H1 (cell line): ENCODE data around the gene ADAMTS17. TPM values are rescaled to one million over a fixed set of nuclear protein-coding genes. Genes with fewer than 3 reads are reported as not detected.

Experiments used
- CTCF ChIA-PET: fragments of 300-600 bp; sonication (Branson Sonifier 250); formaldehyde crosslinking; loops from one replicate; lab custom pipeline; 2021; ENCODE audit not compliant: partially characterized antibody; lab: Charles Lee
- POLR2A ChIA-PET: fragments of 300-600 bp; sonication (Branson Sonifier 250); formaldehyde crosslinking; loops from one replicate; lab custom pipeline; 2021; ENCODE audit warnings: inconsistent platforms; ENCODE audit not compliant: partially characterized antibody; lab: Charles Lee
- DNase-seq, 2 experiments: peaks; one replicate each; pipeline versions ENCODE4 v3.0.0 to v3.0.0-alpha.2; 2010 to 2022; ENCODE audit warnings: low spot score in 2 of 2, low read depth in 1 of 2, mixed read lengths in 1 of 2
- FAIRE-seq: peaks from 2 replicates; lab custom pipeline; 2011; peaks lifted over from hg19 to GRCh38; lab: Jason Lieb, UNC
- H2AFZ ChIP-seq: 2 replicates; pipeline ENCODE4 v1.8.1; 2012; ENCODE audit warnings: low read length, inconsistent platforms
- H2AK5ac ChIP-seq: 2 replicates; pipeline ENCODE4 v1.6.1; 2013; ENCODE audit warnings: low read depth, low read length
- H2BK120ac ChIP-seq: replicated peaks from 2 replicates; pipeline ENCODE3; 2013; ENCODE audit warnings: low read depth, low read length, inconsistent platforms
- H2BK12ac ChIP-seq: 2 replicates; pipeline ENCODE4 v1.6.1; 2013; ENCODE audit warnings: low read depth, low read length
- H2BK15ac ChIP-seq: 2 replicates; pipeline ENCODE4 v1.6.1; 2013; ENCODE audit warnings: low read length
- H2BK20ac ChIP-seq: 2 replicates; pipeline ENCODE4 v1.6.1; 2013; ENCODE audit warnings: low read length
- H2BK5ac ChIP-seq: 2 replicates; pipeline ENCODE4 v1.6.1; 2013; ENCODE audit warnings: low read depth, low read length
- H3K14ac ChIP-seq: 2 replicates; pipeline ENCODE4 v1.6.1; 2013; ENCODE audit warnings: inconsistent platforms; ENCODE audit not compliant: insufficient read length
- H3K18ac ChIP-seq: 2 replicates; pipeline ENCODE4 v1.6.1; 2013; ENCODE audit warnings: low read length; ENCODE audit errors: extremely low read depth
- H3K23ac ChIP-seq: 2 replicates; pipeline ENCODE4 v1.6.1; 2013; ENCODE audit warnings: inconsistent platforms; ENCODE audit not compliant: insufficient read length
- H3K23me2 ChIP-seq: 2 replicates; pipeline ENCODE4 v1.6.1; 2013; ENCODE audit warnings: low read depth, low read length
- H3K27ac ChIP-seq: 2 replicates; pipeline ENCODE4 v1.6.1; 2011; ENCODE audit warnings: low read depth, low read length, inconsistent platforms
- H3K27me3 ChIP-seq, 4 experiments: replicated peaks in 1 of 4; 1 replicate in 1 of 4; 2 replicates in 3 of 4; pipeline versions ENCODE4 v1.6.1 to v1.8.1; 2011 to 2013; ENCODE audit warnings: low read length in 3 of 4, mild to moderate bottlenecking in 3 of 4, inconsistent platforms in 2 of 4, mixed read lengths in 2 of 4, moderate library complexity in 1 of 4; ENCODE audit not compliant: control insufficient read depth in 3 of 4, insufficient read depth in 3 of 4; ENCODE audit errors: extremely low read depth in 1 of 4
- H3K36me3 ChIP-seq, 4 experiments: 2 replicates each; pipeline versions ENCODE4 v1.6.1 to v1.8.1; 2011 to 2013; ENCODE audit warnings: mild to moderate bottlenecking in 4 of 4, low read length in 3 of 4, moderate library complexity in 2 of 4, control low read depth in 1 of 4, inconsistent platforms in 1 of 4; ENCODE audit not compliant: insufficient read depth in 4 of 4, control insufficient read depth in 2 of 4
- H3K4ac ChIP-seq: replicated peaks from 2 replicates; pipeline ENCODE3; 2013; ENCODE audit warnings: low read length, low read depth, mixed read lengths, inconsistent platforms; ENCODE audit not compliant: insufficient read length
- H3K4me1 ChIP-seq, 4 experiments: replicated peaks in 1 of 4; 1 replicate in 1 of 4; 2 replicates in 3 of 4; pipeline versions ENCODE4 v1.6.1 to v1.8.1; 2011 to 2013; ENCODE audit warnings: low read length in 3 of 4, inconsistent platforms in 2 of 4, mixed read lengths in 1 of 4; ENCODE audit not compliant: insufficient read depth in 4 of 4, control insufficient read depth in 3 of 4
- H3K4me2 ChIP-seq, 2 experiments: 2 replicates each; pipeline versions ENCODE4 v1.6.1 to v1.8.1; 2011 to 2013; ENCODE audit warnings: low read depth in 2 of 2, low read length in 2 of 2, control low read depth in 1 of 2, inconsistent platforms in 1 of 2, mild to moderate bottlenecking in 1 of 2; ENCODE audit not compliant: insufficient read depth in 1 of 2
- H3K4me3 ChIP-seq, 4 experiments: fragments of 200-600, 300-600 bp in 1 of 4; sonication (generic), shearing (Covaris generic), sonication (Bioruptor Twin) in 1 of 4; 2 replicates each; pipeline versions ENCODE4 v1.5.1 to v1.8.1; 2011 to 2016; ENCODE audit warnings: low read length in 4 of 4, low read depth in 3 of 4, control low read depth in 2 of 4, inconsistent platforms in 2 of 4, mild to moderate bottlenecking in 2 of 4, mixed read lengths in 1 of 4, moderate library complexity in 1 of 4; ENCODE audit not compliant: insufficient read depth in 2 of 4; ENCODE audit errors: extremely low read depth in 1 of 4
- H3K56ac ChIP-seq: replicated peaks from 2 replicates; pipeline ENCODE3; 2013; ENCODE audit warnings: low read depth, mild to moderate bottlenecking, mixed read lengths, low read length, inconsistent platforms; ENCODE audit not compliant: insufficient read length
- H3K79me1 ChIP-seq: 2 replicates; pipeline ENCODE4 v1.6.1; 2013; ENCODE audit warnings: low read depth, low read length, control low read depth
- H3K79me2 ChIP-seq, 2 experiments: 2 replicates each; pipeline versions ENCODE4 v1.6.1 to v1.8.1; 2012 to 2013; ENCODE audit warnings: low read length in 2 of 2, mild to moderate bottlenecking in 2 of 2, inconsistent platforms in 1 of 2; ENCODE audit not compliant: insufficient read depth in 2 of 2, control insufficient read depth in 1 of 2
- H3K9ac ChIP-seq, 4 experiments: replicated peaks in 1 of 4; 1 replicate in 1 of 4; 2 replicates in 3 of 4; pipeline versions ENCODE4 v1.6.1 to v1.8.1; 2011 to 2013; ENCODE audit warnings: low read depth in 3 of 4, low read length in 3 of 4, control low read depth in 2 of 4, mild to moderate bottlenecking in 2 of 4, moderate library complexity in 2 of 4, inconsistent platforms in 1 of 4; ENCODE audit errors: extremely low read depth in 1 of 4
- H3K9me3 ChIP-seq, 2 experiments: 2 replicates each; pipeline versions ENCODE4 v1.6.1 to v1.8.1; 2012 to 2013; ENCODE audit warnings: mild to moderate bottlenecking in 2 of 2, moderate library complexity in 2 of 2, control low read depth in 1 of 2, inconsistent platforms in 1 of 2, low read depth in 1 of 2, low read length in 1 of 2, mixed read lengths in 1 of 2; ENCODE audit not compliant: insufficient read depth in 2 of 2
- H4K20me1 ChIP-seq, 2 experiments: replicated peaks in 1 of 2; 2 replicates each; pipeline versions ENCODE3 to v1.8.1; 2011 to 2013; ENCODE audit warnings: inconsistent platforms in 2 of 2, low read length in 2 of 2, mild to moderate bottlenecking in 1 of 2; ENCODE audit not compliant: insufficient read depth in 2 of 2, control insufficient read depth in 1 of 2
- H4K5ac ChIP-seq: 2 replicates; pipeline ENCODE4 v1.6.1; 2013; ENCODE audit warnings: low read length, low read depth, mixed read lengths, inconsistent platforms; ENCODE audit not compliant: insufficient read length
- H4K8ac ChIP-seq: 2 replicates; pipeline ENCODE4 v1.8.0; 2013; ENCODE audit warnings: mild to moderate bottlenecking, moderate library complexity, low read length, inconsistent platforms; ENCODE audit not compliant: insufficient read depth; ENCODE audit errors: extremely low read depth
- H4K91ac ChIP-seq: replicated peaks from 2 replicates; pipeline ENCODE3; 2013; ENCODE audit warnings: low read length, mixed read lengths, inconsistent platforms; ENCODE audit not compliant: insufficient read length
- BRCA1 ChIP-seq: IDR thresholded peaks from 2 replicates; pipeline ENCODE4 v1.6.1; 2012; ENCODE audit warnings: low read depth, low read length, improper control_type of control experiment
- FOSL1 ChIP-seq: IDR thresholded peaks from 2 replicates; pipeline ENCODE4 v1.6.1; 2011; ENCODE audit warnings: mild to moderate bottlenecking, low read depth, low read length, moderate library complexity; ENCODE audit not compliant: insufficient read depth
- NANOG ChIP-seq: IDR thresholded peaks from 2 replicates; pipeline ENCODE4 v1.6.1; 2011; ENCODE audit warnings: low read length, low read depth, mild to moderate bottlenecking, inconsistent platforms; ENCODE audit not compliant: insufficient read depth, poor library complexity, severe bottlenecking
- NRF1 ChIP-seq: IDR thresholded peaks from 2 replicates; pipeline ENCODE4 v1.6.1; 2011; ENCODE audit warnings: mild to moderate bottlenecking, low read depth, low read length, improper control_type of control experiment
- RAD21 ChIP-seq, 2 experiments: IDR thresholded peaks in 1 of 2; conservative IDR thresholded peaks in 1 of 2; 2 replicates each; pipeline ENCODE4 v1.6.1; 2011; ENCODE audit warnings: low read depth in 2 of 2, low read length in 2 of 2, improper control_type of control experiment in 1 of 2, inconsistent platforms in 1 of 2, mild to moderate bottlenecking in 1 of 2, moderate library complexity in 1 of 2
- RFX5 ChIP-seq: IDR thresholded peaks from 2 replicates; pipeline ENCODE4 v1.6.1; 2011; ENCODE audit warnings: low read depth, low read length, improper control_type of control experiment, borderline replicate concordance
- SP1 ChIP-seq: IDR thresholded peaks from 2 replicates; pipeline ENCODE4 v1.6.1; 2011; ENCODE audit warnings: low read depth, low read length
- SRF ChIP-seq: IDR thresholded peaks from 2 replicates; pipeline ENCODE4 v1.6.1; 2011; ENCODE audit warnings: mild to moderate bottlenecking, low read depth, low read length, moderate library complexity
- WGBS, 2 experiments: shearing (Covaris generic) in 1 of 2; methylation state at CpG; one replicate each; pipeline versions ENCODE4 v1.1.6 to v1.1.7; 2013 to 2015; ENCODE audit warnings: low lambda C conversion rate in 2 of 2, mixed read lengths in 2 of 2, inconsistent platforms in 1 of 2, low coverage in 1 of 2, missing lambda C conversion rate in 1 of 2; ENCODE audit not compliant: insufficient replicate concordance in 2 of 2, insufficient coverage in 1 of 2, insufficient read length in 1 of 2; ENCODE audit errors: extremely low coverage in 1 of 2, missing lambda C conversion rate in 1 of 2; 5-methylcytosine and 5-hydroxymethylcytosine counted together
- polyA plus RNA-seq, 7 experiments: library from polyadenylated mRNA; depleted of rRNA in 3 of 7; stranded (reverse) in 5 of 7; unstranded in 2 of 7; fragments of >200 nt in 5 of 7; fragments of 200-250 nt in 2 of 7; gene quantifications; 1 replicate in 5 of 7; 2 replicates in 1 of 7; 4 replicates in 1 of 7; pipeline versions ENCODE4 v1.2.1 to v1.2.3, GENCODE V29; 2011 to 2013; ENCODE audit warnings: missing spikeins in 2 of 7, mixed read lengths in 2 of 7
- total RNA-seq: library from RNA; stranded (reverse); fragmentation: NEBNext Ultra II Directional; extraction: Animal tissue kit (Norgen Biotek cat#: 25700); gene quantifications from 2 replicates; pipeline ENCODE4 v1.2.1, GENCODE V29; 2021
- TF ChIP-seq, protein P1 (sequence below), 3 experiments: IDR thresholded peaks; 1 replicate in 2 of 3; 2 replicates in 1 of 3; pipeline versions ENCODE4 v1.5.1 to v1.6.1; 2011; ENCODE audit warnings: low read length in 3 of 3, mild to moderate bottlenecking in 3 of 3, inconsistent platforms in 2 of 3, low read depth in 1 of 3, moderate library complexity in 1 of 3; ENCODE audit not compliant: insufficient read depth in 1 of 3; ENCODE audit errors: control extremely low read depth in 1 of 3

ADAMTS17 gene
- total and polyA plus RNA-seq, 2 of the 8 experiments (the other 6 are each of a cell fraction or from before 2014, with no cell fraction given) = 0.51 to 1.7 TPM

DNA sequence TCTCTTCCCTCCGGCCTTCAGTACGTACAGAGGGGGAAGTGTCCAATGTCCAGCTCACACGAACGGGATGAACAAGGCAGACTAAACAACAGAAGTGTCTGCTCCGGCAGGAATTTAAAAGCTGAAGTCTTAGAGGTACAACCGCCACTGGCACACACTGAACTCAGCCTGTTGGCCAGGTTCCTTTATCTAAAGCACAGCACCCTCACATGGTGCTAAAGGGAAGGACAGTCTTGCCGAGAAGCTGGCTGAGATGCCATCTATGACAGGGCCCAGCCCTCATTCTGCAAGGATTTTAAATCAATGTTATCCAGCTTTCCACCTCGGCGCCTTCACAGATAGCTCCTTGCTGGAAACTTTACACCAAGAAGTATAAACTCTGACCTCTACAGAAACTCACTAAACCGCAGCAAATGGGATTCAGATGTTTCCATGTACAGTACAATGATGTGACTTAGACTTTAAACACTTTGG lies 2.8 kb downstream of the ADAMTS17 start:
- H3K56ac ChIP-seq = no peak overlapping the region
- TF ChIP-seq NRF1 (no peak), SRF (no peak), SP1 (no peak), BRCA1 (no peak), FOSL1 (no peak), RAD21 (IDR thresholded peaks at IDR 0.05 in 1 of 2, conservative IDR thresholded peaks at IDR 0.05 in 1 of 2; ENCODE audit: low read depth in 2 of 2, low read length in 2 of 2) (peak; percentile 90 to 91), RFX5 (no peak), NANOG (no peak)
- TF ChIP-seq, protein P1, sequence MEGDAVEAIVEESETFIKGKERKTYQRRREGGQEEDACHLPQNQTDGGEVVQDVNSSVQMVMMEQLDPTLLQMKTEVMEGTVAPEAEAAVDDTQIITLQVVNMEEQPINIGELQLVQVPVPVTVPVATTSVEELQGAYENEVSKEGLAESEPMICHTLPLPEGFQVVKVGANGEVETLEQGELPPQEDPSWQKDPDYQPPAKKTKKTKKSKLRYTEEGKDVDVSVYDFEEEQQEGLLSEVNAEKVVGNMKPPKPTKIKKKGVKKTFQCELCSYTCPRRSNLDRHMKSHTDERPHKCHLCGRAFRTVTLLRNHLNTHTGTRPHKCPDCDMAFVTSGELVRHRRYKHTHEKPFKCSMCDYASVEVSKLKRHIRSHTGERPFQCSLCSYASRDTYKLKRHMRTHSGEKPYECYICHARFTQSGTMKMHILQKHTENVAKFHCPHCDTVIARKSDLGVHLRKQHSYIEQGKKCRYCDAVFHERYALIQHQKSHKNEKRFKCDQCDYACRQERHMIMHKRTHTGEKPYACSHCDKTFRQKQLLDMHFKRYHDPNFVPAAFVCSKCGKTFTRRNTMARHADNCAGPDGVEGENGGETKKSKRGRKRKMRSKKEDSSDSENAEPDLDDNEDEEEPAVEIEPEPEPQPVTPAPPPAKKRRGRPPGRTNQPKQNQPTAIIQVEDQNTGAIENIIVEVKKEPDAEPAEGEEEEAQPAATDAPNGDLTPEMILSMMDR (IDR thresholded peaks at IDR 0.05; ENCODE audit: control extremely low read depth in 1 of 3, insufficient read depth in 1 of 3, low read depth in 1 of 3, low read length in 3 of 3) = peak; percentile 65 to 93 (median 80)

More for the DNA sequence above, 2.8 kb downstream of the ADAMTS17 start:
- H3K9ac ChIP-seq = no peak overlapping the region
- H3K18ac ChIP-seq = no peak overlapping the region
- CTCF ChIA-PET = interaction anchor here (0.6 to 11.5 kb wide), 72 partner anchors 8 to 540 kb away, joined by 3 to 112 read pairs (median 4); partner anchors contain the start of gene ALDH1A3
- H2AK5ac ChIP-seq = no peak overlapping the region
- H3K23ac ChIP-seq = no peak overlapping the region
- H3K23me2 ChIP-seq = peaks cover 5% of the 10 kb centered on the region; the same call in 1 of the 2 replicates
- DNase-seq (peak in 1 of 2 experiments; percentile 66), FAIRE-seq (peak; percentile 91)
- no peak overlapping the region for H3K27ac ChIP-seq
- POLR2A ChIA-PET = interaction anchor here (1.4 to 3.7 kb wide), 2 partner anchors 11 to 410 kb away, joined by 9 to 12 read pairs; no protein-coding TSS in a partner anchor
- H3K27me3 ChIP-seq = peaks cover 17 to 31% (median 27%) of the 10 kb centered on the region in 4 experiments
- H3K14ac ChIP-seq = no peak overlapping the region
- H3K4me1 ChIP-seq = peaks cover 4 to 9% (median 5%) of the 10 kb centered on the region in 4 experiments
- H3K9me3 ChIP-seq = no peaks in the 10 kb centered on the region
- H3K4me2 ChIP-seq = peak overlapping the region; percentile 5 to 58; a peak in 2 of 4 replicates
- H2BK15ac ChIP-seq = no peak overlapping the region
- H2BK12ac ChIP-seq = no peak overlapping the region
- peaks cover 0 to 1% of the 10 kb centered on the region in 2 experiments for H4K20me1 ChIP-seq
- peak overlapping the region in 1 of 4 experiments; percentile 34; a peak in 1 of 8 replicates for H3K4me3 ChIP-seq
- H3K4ac ChIP-seq = no peak overlapping the region
- H2AFZ ChIP-seq = peak overlapping the region; percentile 100
- H3K79me2 ChIP-seq = no peaks in the 10 kb centered on the region
- H2BK20ac ChIP-seq = no peak overlapping the region
- H4K5ac ChIP-seq = no peak overlapping the region
- H4K91ac ChIP-seq = no peak overlapping the region
- H3K36me3 ChIP-seq = no peaks in the 10 kb centered on the region; a peak in 2 of 8 replicates
- 30% methylated on average over 10 of the region's 10 CpGs; no CpG with 5 or more reads in 1 of the 2 experiments for WGBS, 2 experiments
- no peak overlapping the region for H2BK120ac ChIP-seq
- no peaks in the 10 kb centered on the region for H3K79me1 ChIP-seq
- H2BK5ac ChIP-seq = no peak overlapping the region
- no peak overlapping the region for H4K8ac ChIP-seq
